Gastrocnemius medialis (tissue), 4 donors: ENCODE measurements around the gene CYP27A1. TPM values are rescaled to one million over a fixed set of nuclear protein-coding genes. Genes with fewer than 3 reads are reported as not detected.

Experiments used
- ATAC-seq, 2 donors: fragments of 150-250 bp; one replicate each; pipeline ENCODE4 v1.9.1; 2016
- DNase-seq, 2 donors: peaks; one replicate each; pipeline ENCODE4 v3.0.0-alpha.2; 2019
- H3K27ac ChIP-seq, 4 donors: fragments of 200-600 bp; sonication (generic); 1 replicate in 1 of 4; 2 replicates in 3 of 4; pipeline ENCODE4 v1.5.1; 2016 to 2018; ENCODE audit warnings: mild to moderate bottlenecking in 2 of 4, moderate library complexity in 1 of 4
- H3K27me3 ChIP-seq, 3 donors: fragments of 200-600 bp; sonication (generic) in 2 of 3; 1 replicate in 1 of 3; 2 replicates in 2 of 3; pipeline versions ENCODE4 v1.5.1 to v1.6.0; 2016 to 2019; ENCODE audit warnings: mild to moderate bottlenecking in 1 of 3, moderate library complexity in 1 of 3
- H3K36me3 ChIP-seq, 2 donors: fragments of 200-600 bp; sonication (generic) in 1 of 2; one replicate each; pipeline ENCODE4 v1.5.1; 2017 to 2018
- H3K4me1 ChIP-seq, 2 donors: fragments of 200-600 bp; sonication (generic) in 1 of 2; one replicate each; pipeline ENCODE4 v1.5.1; 2016 to 2017; ENCODE audit warnings: mild to moderate bottlenecking in 2 of 2
- H3K4me3 ChIP-seq, 4 donors: fragments of 200-600 bp; sonication (generic) in 3 of 4; 1 replicate in 1 of 4; 2 replicates in 3 of 4; pipeline ENCODE4 v1.5.1; 2016 to 2019; ENCODE audit warnings: mild to moderate bottlenecking in 2 of 4
- H3K9me3 ChIP-seq, 3 donors: fragments of 200-600 bp; sonication (generic) in 2 of 3; 1 replicate in 1 of 3; 2 replicates in 2 of 3; pipeline ENCODE4 v1.5.1; 2016 to 2019
- POLR2A ChIP-seq, 2 donors: fragments of 450-650 bp; IDR thresholded peaks; one replicate each; pipeline ENCODE4 v1.6.1; 2017; ENCODE audit warnings: antibody characterized with exemption in 2 of 2, mild to moderate bottlenecking in 2 of 2, moderate library complexity in 2 of 2
- in situ Hi-C, 4 donors: fragments of 200-750 bp; cut with MboI; loops; one replicate each; pipeline versions ENCODE4 v1.15.0 to v1.8.0; 2017; ENCODE audit warnings: low sequenced_read_pairs in 4 of 4
- intact Hi-C: fragments of 100-400 bp; cut with DNase I; formaldehyde crosslinking; loops from one replicate; pipeline ENCODE4 v1.15.1; 2023; ENCODE audit warnings: low total_unique reads
- microRNA-seq, 2 donors: library from miRNA; unstranded; fragments of <30 nt; microRNA quantifications; one replicate each; pipeline ENCODE4, GENCODE V29; 2016; ENCODE audit warnings: borderline replicate concordance in 2 of 2
- total RNA-seq, 4 donors: library from RNA; depleted of rRNA; stranded (reverse); fragments of >200 nt; gene quantifications; one replicate each; pipeline versions ENCODE4 v1.1.0 to v1.2.3, GENCODE V29; 2016
- TF ChIP-seq, protein P1 (sequence below), 5 experiments: fragments of 450-650 bp in 3 of 5; fragments of 200-600 bp in 2 of 5; sonication (generic) in 2 of 5; IDR thresholded peaks in 4 of 5; conservative IDR thresholded peaks in 1 of 5; 1 replicate in 4 of 5; 2 replicates in 1 of 5; pipeline ENCODE4 v1.5.1; 2016 to 2019; ENCODE audit warnings: antibody characterized with exemption in 5 of 5, mild to moderate bottlenecking in 3 of 5, moderate library complexity in 3 of 5

CYP27A1 gene
- total RNA-seq, 4 donors from 2014 or later, result 17.9 to 56.3 (median 26.8) TPM

DNA sequence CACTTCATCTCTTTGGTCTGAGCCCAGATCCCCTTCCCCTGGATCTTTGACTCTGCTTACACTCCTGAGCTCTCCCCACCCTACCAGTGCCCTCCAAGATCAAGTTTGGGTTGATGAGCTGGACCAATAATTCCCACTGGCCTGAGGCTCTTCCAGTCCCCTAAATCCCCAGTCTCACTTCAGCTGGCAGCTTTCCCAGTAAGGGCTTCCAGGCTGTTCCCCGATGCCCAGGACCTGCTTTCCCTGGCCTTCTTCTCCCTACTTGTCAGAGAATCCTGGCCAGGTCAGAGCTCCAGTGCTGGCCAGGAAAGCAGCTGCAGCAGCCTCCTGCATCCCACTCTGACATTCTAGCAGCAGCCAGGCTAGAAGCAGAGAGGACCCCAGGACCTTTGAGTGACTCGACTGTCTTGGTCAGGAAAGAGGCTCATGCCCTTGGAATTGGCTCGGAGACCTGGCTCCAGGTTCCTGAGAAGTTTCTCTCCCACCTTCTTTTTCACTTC, 81.1 kb downstream of the CYP27A1 start:
- no peaks in the 10 kb centered on the region for H3K36me3 ChIP-seq
- intact Hi-C loops, result no loop called here
- in situ Hi-C loops, result no loop called here
- no peak overlapping the region for H3K4me3 ChIP-seq
- H3K9me3 ChIP-seq, result no peaks in the 10 kb centered on the region
- TF ChIP-seq, protein P1, sequence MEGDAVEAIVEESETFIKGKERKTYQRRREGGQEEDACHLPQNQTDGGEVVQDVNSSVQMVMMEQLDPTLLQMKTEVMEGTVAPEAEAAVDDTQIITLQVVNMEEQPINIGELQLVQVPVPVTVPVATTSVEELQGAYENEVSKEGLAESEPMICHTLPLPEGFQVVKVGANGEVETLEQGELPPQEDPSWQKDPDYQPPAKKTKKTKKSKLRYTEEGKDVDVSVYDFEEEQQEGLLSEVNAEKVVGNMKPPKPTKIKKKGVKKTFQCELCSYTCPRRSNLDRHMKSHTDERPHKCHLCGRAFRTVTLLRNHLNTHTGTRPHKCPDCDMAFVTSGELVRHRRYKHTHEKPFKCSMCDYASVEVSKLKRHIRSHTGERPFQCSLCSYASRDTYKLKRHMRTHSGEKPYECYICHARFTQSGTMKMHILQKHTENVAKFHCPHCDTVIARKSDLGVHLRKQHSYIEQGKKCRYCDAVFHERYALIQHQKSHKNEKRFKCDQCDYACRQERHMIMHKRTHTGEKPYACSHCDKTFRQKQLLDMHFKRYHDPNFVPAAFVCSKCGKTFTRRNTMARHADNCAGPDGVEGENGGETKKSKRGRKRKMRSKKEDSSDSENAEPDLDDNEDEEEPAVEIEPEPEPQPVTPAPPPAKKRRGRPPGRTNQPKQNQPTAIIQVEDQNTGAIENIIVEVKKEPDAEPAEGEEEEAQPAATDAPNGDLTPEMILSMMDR (IDR thresholded peaks at IDR 0.05 in 4 of 5, conservative IDR thresholded peaks at IDR 0.05 in 1 of 5), result no peak
- TF ChIP-seq POLR2A (IDR thresholded peaks at IDR 0.05), result no peak
- DNase-seq (no peak), ATAC-seq (no peak)
- peaks cover 9 to 14% of the 10 kb centered on the region in 2 donors for H3K4me1 ChIP-seq
- H3K27ac ChIP-seq, result no peak overlapping the region
- H3K27me3 ChIP-seq, result peaks cover 35 to 44% (median 38%) of the 10 kb centered on the region in 3 donors

Small RNAs within 50 kb of the gene (microRNA-seq; reads per million reads assigned to microRNA genes)
- gene MIR9500, result 0 reads per million in 2 donors

Other genes with a start within 250 kb of the CYP27A1 start
- gene USP37, start 213.8 kb upstream of the CYP27A1 start, total RNA-seq, result 10 to 100 TPM in 1 of 4 donors, 1 to 10 TPM in 3; 7.0 to 12.4 (median 8.0) TPM
- gene CNOT9, start 213.3 kb upstream of the CYP27A1 start, total RNA-seq, result 10 to 100 TPM; 10.4 to 28.4 (median 20.5) TPM
- 10 to 100 TPM; 21.6 to 60.9 (median 43.7) TPM for gene PLCD4, start 174.2 kb upstream of the CYP27A1 start, total RNA-seq
- 10 to 100 TPM; 13.2 to 46.6 (median 34.0) TPM for gene ZNF142, start 122.5 kb upstream of the CYP27A1 start, total RNA-seq
- gene BCS1L, start 122.5 kb upstream of the CYP27A1 start, total RNA-seq, result 10 to 100 TPM; 19.6 to 46.9 (median 22.4) TPM
- gene RNF25, start 110.1 kb upstream of the CYP27A1 start, total RNA-seq, result 10 to 100 TPM; 11.7 to 39.1 (median 26.1) TPM
- gene STK36, start 110.1 kb upstream of the CYP27A1 start, total RNA-seq, result 10 to 100 TPM in 1 of 4 donors, 1 to 10 TPM in 3; 3.0 to 16.3 (median 7.6) TPM
- gene TTLL4, start 71.3 kb upstream of the CYP27A1 start, total RNA-seq, result 10 to 100 TPM in 1 of 4 donors, 1 to 10 TPM in 3; 4.4 to 16.2 (median 6.4) TPM
- 10 to 100 TPM in 3 of 4 donors, 1 to 10 TPM in 1; 8.3 to 65.4 (median 44.3) TPM for gene PRKAG3, start 49.7 kb downstream of the CYP27A1 start, total RNA-seq
- 1 to 10 TPM in 2 of 4 donors, under 1 TPM in 2; 0.36 to 3.9 (median 2.1) TPM for gene WNT6, start 77.7 kb downstream of the CYP27A1 start, total RNA-seq
- gene WNT10A, start 98.7 kb downstream of the CYP27A1 start, total RNA-seq, result not detected
- gene CDK5R2, start 177.5 kb downstream of the CYP27A1 start, total RNA-seq, result not detected
- not detected for gene FEV, start 203.0 kb downstream of the CYP27A1 start, total RNA-seq
- gene CRYBA2, start 211.3 kb downstream of the CYP27A1 start, total RNA-seq, result not detected